GM23338 (cell line): ENCODE results near the gene THAP9. TPM values are rescaled to one million over a fixed set of nuclear protein-coding genes. Genes with fewer than 3 reads are reported as not detected.

Experiments used
- ATAC-seq: fragments of 200-7000 bp; cut with Tn5 transposase; 3 replicates; pipeline ENCODE4 v1.9.1; 2020
- DNase-seq: peaks from one replicate; pipeline ENCODE4 v3.0.0-alpha.2; 2015; ENCODE audit warnings: low spot score
- H2AFZ ChIP-seq: fragments of 200-600 bp; sonication (generic); 2 replicates; pipeline ENCODE4 v1.8.0; 2016; ENCODE audit warnings: antibody characterized with exemption, mild to moderate bottlenecking, moderate library complexity
- H3F3A ChIP-seq: fragments of 200-600 bp; sonication (generic); replicated peaks from 2 replicates; pipeline ENCODE4 v1.8.0; 2017; ENCODE audit warnings: antibody characterized with exemption, mixed run types, low read depth
- H3K27ac ChIP-seq: fragments of 200-600 bp; sonication (generic); 2 replicates; pipeline ENCODE4 v1.6.1; 2016; ENCODE audit warnings: low read depth
- H3K27me3 ChIP-seq: fragments of 200-600 bp; sonication (generic); 2 replicates; pipeline ENCODE4 v1.8.0; 2016; ENCODE audit warnings: mild to moderate bottlenecking, mixed run types, moderate library complexity; ENCODE audit not compliant: insufficient read depth
- H3K36me3 ChIP-seq: fragments of 200-600 bp; sonication (generic); 2 replicates; pipeline ENCODE4 v1.8.0; 2016; ENCODE audit warnings: mild to moderate bottlenecking; ENCODE audit not compliant: insufficient read depth
- H3K4me1 ChIP-seq: fragments of 200-600 bp; sonication (generic); 2 replicates; pipeline ENCODE4 v1.8.0; 2016; ENCODE audit warnings: mild to moderate bottlenecking, moderate library complexity; ENCODE audit not compliant: insufficient read depth
- H3K4me2 ChIP-seq: fragments of 200-600 bp; sonication (generic); 2 replicates; pipeline ENCODE4 v1.7.1; 2017; ENCODE audit warnings: mixed run types
- H3K4me3 ChIP-seq: fragments of 200-600 bp; sonication (generic); 2 replicates; pipeline ENCODE4 v1.6.1; 2016; ENCODE audit warnings: mixed run types
- H3K79me2 ChIP-seq: fragments of 200-600 bp; sonication (generic); replicated peaks from 2 replicates; pipeline ENCODE4 v1.8.0; 2017; ENCODE audit warnings: mild to moderate bottlenecking; ENCODE audit not compliant: insufficient read depth
- H3K9me2 ChIP-seq: fragments of 200-600 bp; sonication (generic); 2 replicates; pipeline ENCODE4 v1.8.0; 2017; ENCODE audit not compliant: insufficient read depth
- H4K20me1 ChIP-seq: fragments of 200-600 bp; sonication (generic); replicated peaks from 2 replicates; pipeline ENCODE4 v1.8.0; 2017; ENCODE audit warnings: mild to moderate bottlenecking; ENCODE audit not compliant: insufficient read depth
- H3K27ac Mint-ChIP-seq: 2 replicates; pipeline ENCODE4 v1.8.0; 2020; ENCODE audit warnings: inconsistent platforms, mild to moderate bottlenecking, moderate library complexity, mixed read lengths
- H3K27me3 Mint-ChIP-seq: 3 replicates; pipeline ENCODE4 v1.8.0; 2022; ENCODE audit warnings: low read depth, mild to moderate bottlenecking, moderate library complexity, mixed read lengths, inconsistent platforms; ENCODE audit not compliant: insufficient read depth, poor library complexity
- H3K36me3 Mint-ChIP-seq: 3 replicates; pipeline ENCODE4 v1.8.0; 2021; ENCODE audit warnings: low read depth, mild to moderate bottlenecking, inconsistent platforms, moderate library complexity, mixed read lengths
- H3K4me1 Mint-ChIP-seq: 3 replicates; pipeline ENCODE4 v1.8.0; 2020; ENCODE audit warnings: mild to moderate bottlenecking, inconsistent platforms, mixed read lengths
- H3K4me3 Mint-ChIP-seq: 3 replicates; pipeline ENCODE4 v1.8.0; 2021; ENCODE audit warnings: moderate library complexity, mild to moderate bottlenecking, inconsistent platforms, mixed read lengths
- H3K9me3 Mint-ChIP-seq: 3 replicates; pipeline ENCODE4 v1.8.0; 2020; ENCODE audit warnings: moderate library complexity, mild to moderate bottlenecking, inconsistent platforms, mixed read lengths
- CREB1 ChIP-seq: fragments of 250-450 bp; sonication (Bioruptor Pico); IDR thresholded peaks from 2 replicates; pipeline ENCODE4 v1.5.0; 2020; ENCODE audit warnings: low read depth, mild to moderate bottlenecking, moderate library complexity
- EZH2 ChIP-seq: fragments of 200-600 bp; sonication (generic); IDR thresholded peaks from one replicate; pipeline ENCODE4 v1.8.0; 2017; ENCODE audit warnings: antibody characterized with exemption, mild to moderate bottlenecking, low read depth; ENCODE audit not compliant: unreplicated experiment
- EZH2phosphoT487 ChIP-seq: fragments of 200-600 bp; sonication (generic); IDR thresholded peaks from one replicate; pipeline ENCODE4 v1.8.1; 2018; ENCODE audit warnings: antibody characterized with exemption; ENCODE audit not compliant: unreplicated experiment
- JUNB ChIP-seq: IDR thresholded peaks from one replicate; pipeline ENCODE4 v1.6.1; 2016; ENCODE audit warnings: antibody characterized with exemption; ENCODE audit not compliant: unreplicated experiment
- NANOG ChIP-seq: IDR thresholded peaks from 2 replicates; pipeline ENCODE4 v1.6.1; 2016; ENCODE audit warnings: antibody characterized with exemption, borderline replicate concordance
- POLR2AphosphoS5 ChIP-seq: IDR thresholded peaks from 2 replicates; pipeline ENCODE4 v1.6.1; 2016; ENCODE audit warnings: antibody characterized with exemption, low read depth
- REST ChIP-seq: IDR thresholded peaks from one replicate; pipeline ENCODE4 v1.6.1; 2018; ENCODE audit warnings: antibody characterized with exemption; ENCODE audit not compliant: unreplicated experiment
- ZNF114 ChIP-seq: fragments of 250-450 bp; sonication (Bioruptor Pico); IDR thresholded peaks from 2 replicates; pipeline ENCODE4 v1.5.0; 2020; ENCODE audit warnings: mild to moderate bottlenecking, moderate library complexity
- ZNF331 ChIP-seq: fragments of 250-450 bp; sonication (Bioruptor Pico); IDR thresholded peaks from 2 replicates; pipeline ENCODE4 v1.5.0; 2020; ENCODE audit warnings: low read depth, mild to moderate bottlenecking, moderate library complexity
- ZNF462 ChIP-seq: fragments of 250-450 bp; sonication (Bioruptor Pico); IDR thresholded peaks from 2 replicates; pipeline ENCODE4 v1.5.0; 2020; ENCODE audit warnings: mild to moderate bottlenecking, moderate library complexity
- polyA plus RNA-seq: library from polyadenylated mRNA; unstranded; fragments of >200 nt; fragmentation: Nextera tagmentation; extraction: Ambion mirVana; gene quantifications from 2 replicates; pipeline ENCODE4 v1.2.1, GENCODE V29; 2016
- total RNA-seq: library from RNA; depleted of rRNA; stranded (reverse); fragments of >200 nt; shearing (Covaris generic); gene quantifications from 2 replicates; pipeline ENCODE4 v1.2.3, GENCODE V29; 2014

THAP9 gene
- total and polyA plus RNA-seq, 2 experiments from 2014 or later, result 8.7 to 22.3 TPM

- TF ChIP-seq REST, result no peak
Measured at GRCh38 chr4:82903737-82904136, 3.2 kb downstream of the THAP9 start (continued).

GRCh38 chr4:82905205-82905604, 4.7 kb downstream of the THAP9 start:
- no peaks in the 10 kb centered on the region for H3K9me3 Mint-ChIP-seq
- DNase-seq (no peak), ATAC-seq (no peak)
- peaks cover 20% of the 10 kb centered on the region; the same call in 2 of the 3 replicates for H3K36me3 Mint-ChIP-seq
- H3K79me2 ChIP-seq, result peaks cover 27% of the 10 kb centered on the region
- peaks cover 32% of the 10 kb centered on the region for H3K36me3 ChIP-seq
- no peak overlapping the region for H3K27ac Mint-ChIP-seq
- H3K4me3 Mint-ChIP-seq, result no peak overlapping the region
- peaks cover under 1% of the 10 kb centered on the region for H3F3A ChIP-seq
- H3K27me3 ChIP-seq, result no peaks in the 10 kb centered on the region
- H3K9me2 ChIP-seq, result no peaks in the 10 kb centered on the region
- peaks cover 2% of the 10 kb centered on the region for H3K27me3 Mint-ChIP-seq
- no peak overlapping the region for H3K27ac ChIP-seq
- no peak overlapping the region for H2AFZ ChIP-seq
- no peaks in the 10 kb centered on the region for H3K4me1 Mint-ChIP-seq
- H3K4me3 ChIP-seq, result no peak overlapping the region
- H3K4me2 ChIP-seq, result no peak overlapping the region
- no peaks in the 10 kb centered on the region; the same call in 1 of the 2 replicates for H4K20me1 ChIP-seq
- no peaks in the 10 kb centered on the region for H3K4me1 ChIP-seq
- TF ChIP-seq REST, result no peak
- no peak for TF ChIP-seq EZH2phosphoT487
- no peak for TF ChIP-seq CREB1
- no peak for TF ChIP-seq JUNB
- TF ChIP-seq NANOG, result no peak
- no peak for TF ChIP-seq EZH2
- TF ChIP-seq POLR2AphosphoS5, result no peak
- TF ChIP-seq ZNF462 (CRISPR knock-in tag), result no peak
- TF ChIP-seq ZNF331 (CRISPR knock-in tag), result no peak
- no peak for TF ChIP-seq ZNF114 (CRISPR knock-in tag)
